Measurements from ENCODE around the gene TMEM91. TPM values are rescaled to one million over a fixed set of nuclear protein-coding genes. Genes with fewer than 3 reads are reported as not detected.
A peak's percentile ranks its signal among the peaks of the same experiment; 100 is the strongest.

The TMEM91 gene
- total and polyA plus RNA-seq, 9 of the 15 experiments (the other 6 are each of a cell fraction or from before 2014, with no cell fraction given) = 1.2 to 5.2 (median 2.7) TPM

DNA sequence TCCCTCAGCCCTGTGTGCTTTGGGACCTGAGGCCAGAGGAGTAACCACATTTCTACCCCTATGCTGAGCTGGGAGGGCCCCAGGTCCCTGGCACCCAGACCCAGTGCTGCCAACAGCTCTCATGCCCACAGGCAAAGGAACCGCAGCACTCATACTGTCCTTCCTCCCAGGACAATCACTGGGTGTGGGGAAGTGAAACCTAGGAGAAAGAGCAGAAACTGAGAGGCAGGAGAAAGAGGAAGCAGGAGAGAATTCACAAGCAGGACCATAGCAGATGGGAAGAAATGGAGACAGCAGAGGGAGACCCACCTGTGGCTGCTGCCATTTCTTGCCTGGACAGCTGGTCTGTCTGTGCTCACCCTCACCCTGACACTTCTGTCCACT lies 47.5 kb upstream of the TMEM91 start:
- ATAC-seq (no peak), DNase-seq (ENCODE audit: extremely low read depth in 1 of 4, low spot score in 3 of 4) (no peak), FAIRE-seq (no peak)
- TF ChIP-seq SRSF1 (IDR thresholded peaks at IDR 0.05; ENCODE audit: low read depth, low read length) (no peak), MXI1 (IDR thresholded peaks at IDR 0.05; ENCODE audit: low read depth, low read length) (no peak), PKNOX1 (IDR thresholded peaks at IDR 0.05) (no peak), KAT2B (IDR thresholded peaks at IDR 0.05; ENCODE audit: low read depth, low read length) (no peak), SPI1 (IDR thresholded peaks at IDR 0.05; ENCODE audit: borderline replicate concordance, low read depth, low read length) (peak; percentile 2; the same call in 1 of the 2 replicates)
- ChIA-PET POLR2A (interaction anchor here (0.6 to 1.0 kb wide), 5 partner anchors 10 to 35 kb away, joined by 3 to 4 read pairs (median 3); partner anchors contain the start of genes B9D2 and CCDC97), CTCF (ENCODE audit: low intra/inter-chr PET ratio) (no interaction called here)
- WGBS (ENCODE audit: insufficient coverage, low coverage, missing lambda C conversion rate) = 73% methylated on average over 1 of the region's 1 CpG
- no peak overlapping the region for H3K4me3 ChIP-seq
- in situ Hi-C loops (cut with MboI) (no loop called here), intact Hi-C loops (cut with micrococcal nuclease) (loop anchor here (10.0 kb wide), 1 partner anchor 236 kb away; no protein-coding TSS in a partner anchor)
- H3K9ac ChIP-seq (ENCODE audit: insufficient read depth in 1 of 2, low read depth in 2 of 2, low read length in 2 of 2) = no peak overlapping the region; a peak in 1 of 4 replicates
- no peaks in the 10 kb centered on the region for H3K9me3 ChIP-seq (replicated peaks; ENCODE audit: control insufficient read depth, insufficient read depth, low read depth, low read length)
- peaks cover 34% of the 10 kb centered on the region for H3K79me2 ChIP-seq (ENCODE audit: control insufficient read depth, insufficient read depth, low read length)
- H3K36me3 ChIP-seq (ENCODE audit: control insufficient read depth, insufficient read depth, low read length) = peaks cover 73% of the 10 kb centered on the region
- H3K4me2 ChIP-seq (ENCODE audit: insufficient read depth, low read length) = no peak overlapping the region
- no peak overlapping the region for H2AFZ ChIP-seq (ENCODE audit: low read depth, low read length)
- peaks cover 3% of the 10 kb centered on the region for H4K20me1 ChIP-seq (replicated peaks; ENCODE audit: control insufficient read depth, insufficient read depth, low read length)
- no TSS peak for BruUV-seq (replicated peaks)
- no peaks in the 10 kb centered on the region for H3K27me3 ChIP-seq (ENCODE audit: control insufficient read depth in 2 of 2, insufficient read depth in 2 of 2, low read length in 2 of 2)
- H3K9me1 ChIP-seq (ENCODE audit: control insufficient read depth, insufficient read depth, low read length) = peaks cover 4% of the 10 kb centered on the region
- H3K27ac ChIP-seq (ENCODE audit: extremely low read depth, low read depth, low read length) = no peak overlapping the region; the same call in 2 of the 3 replicates
- H3K4me1 ChIP-seq (replicated peaks in 1 of 2; ENCODE audit: control insufficient read depth in 2 of 2, insufficient read depth in 2 of 2, low read length in 2 of 2) = peaks cover 41 to 53% of the 10 kb centered on the region in 2 experiments

Data from K562 (cell line).